GM23338 (cell line): ENCODE data around the gene EGFL7.

ENCODE experiments used
- CREB1 ChIP-seq: fragments of 250-450 bp; sonication (Bioruptor Pico); IDR thresholded peaks from 2 replicates; pipeline ENCODE4 v1.5.0; 2020; ENCODE audit warnings: low read depth, mild to moderate bottlenecking, moderate library complexity
- ETS1 ChIP-seq: IDR thresholded peaks from 2 replicates; pipeline ENCODE4 v1.6.1; 2016; ENCODE audit warnings: antibody characterized with exemption
- EZH2 ChIP-seq: fragments of 200-600 bp; sonication (generic); IDR thresholded peaks from one replicate; pipeline ENCODE4 v1.8.0; 2017; ENCODE audit warnings: antibody characterized with exemption, mild to moderate bottlenecking, low read depth; ENCODE audit not compliant: unreplicated experiment
- EZH2phosphoT487 ChIP-seq: fragments of 200-600 bp; sonication (generic); IDR thresholded peaks from one replicate; pipeline ENCODE4 v1.8.1; 2018; ENCODE audit warnings: antibody characterized with exemption; ENCODE audit not compliant: unreplicated experiment
- JUNB ChIP-seq: IDR thresholded peaks from one replicate; pipeline ENCODE4 v1.6.1; 2016; ENCODE audit warnings: antibody characterized with exemption; ENCODE audit not compliant: unreplicated experiment
- POLR2AphosphoS5 ChIP-seq: IDR thresholded peaks from 2 replicates; pipeline ENCODE4 v1.6.1; 2016; ENCODE audit warnings: antibody characterized with exemption, low read depth
- REST ChIP-seq: IDR thresholded peaks from one replicate; pipeline ENCODE4 v1.6.1; 2018; ENCODE audit warnings: antibody characterized with exemption; ENCODE audit not compliant: unreplicated experiment
- ZNF114 ChIP-seq: fragments of 250-450 bp; sonication (Bioruptor Pico); IDR thresholded peaks from 2 replicates; pipeline ENCODE4 v1.5.0; 2020; ENCODE audit warnings: mild to moderate bottlenecking, moderate library complexity
- TF ChIP-seq, protein P1 (sequence below), 2 experiments: fragments of 200-600 bp in 1 of 2; sonication (generic) in 1 of 2; conservative IDR thresholded peaks; 2 replicates each; pipeline versions ENCODE4 v1.5.1 to v1.6.1; 2016 to 2017; ENCODE audit warnings: antibody characterized with exemption in 2 of 2, low read depth in 2 of 2, mild to moderate bottlenecking in 2 of 2, moderate library complexity in 1 of 2

GRCh38 chr9:136717399-136717798 is 54.7 kb downstream of the EGFL7 start:
- TF ChIP-seq, protein P1, sequence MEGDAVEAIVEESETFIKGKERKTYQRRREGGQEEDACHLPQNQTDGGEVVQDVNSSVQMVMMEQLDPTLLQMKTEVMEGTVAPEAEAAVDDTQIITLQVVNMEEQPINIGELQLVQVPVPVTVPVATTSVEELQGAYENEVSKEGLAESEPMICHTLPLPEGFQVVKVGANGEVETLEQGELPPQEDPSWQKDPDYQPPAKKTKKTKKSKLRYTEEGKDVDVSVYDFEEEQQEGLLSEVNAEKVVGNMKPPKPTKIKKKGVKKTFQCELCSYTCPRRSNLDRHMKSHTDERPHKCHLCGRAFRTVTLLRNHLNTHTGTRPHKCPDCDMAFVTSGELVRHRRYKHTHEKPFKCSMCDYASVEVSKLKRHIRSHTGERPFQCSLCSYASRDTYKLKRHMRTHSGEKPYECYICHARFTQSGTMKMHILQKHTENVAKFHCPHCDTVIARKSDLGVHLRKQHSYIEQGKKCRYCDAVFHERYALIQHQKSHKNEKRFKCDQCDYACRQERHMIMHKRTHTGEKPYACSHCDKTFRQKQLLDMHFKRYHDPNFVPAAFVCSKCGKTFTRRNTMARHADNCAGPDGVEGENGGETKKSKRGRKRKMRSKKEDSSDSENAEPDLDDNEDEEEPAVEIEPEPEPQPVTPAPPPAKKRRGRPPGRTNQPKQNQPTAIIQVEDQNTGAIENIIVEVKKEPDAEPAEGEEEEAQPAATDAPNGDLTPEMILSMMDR (conservative IDR thresholded peaks at IDR 0.05; ENCODE audit: low read depth in 2 of 2) = no peak
- TF ChIP-seq POLR2AphosphoS5 = no peak
- no peak for TF ChIP-seq CREB1
- no peak for TF ChIP-seq EZH2
- TF ChIP-seq EZH2phosphoT487 = no peak
- TF ChIP-seq REST = no peak
- TF ChIP-seq ZNF114 (CRISPR knock-in tag) = no peak
- TF ChIP-seq ETS1 = no peak
- TF ChIP-seq JUNB = no peak
